HAP-1 (cell line): Measurements from ENCODE around the gene TYW5.
"Not testable (repeated sequence)": the region's sequence is repeated elsewhere in the genome, so short reads cannot be mapped to it uniquely, and the experiment has no call there.

Experiments used
- DNase-seq, 2 experiments: peaks; one replicate each; pipeline ENCODE4 v3.0.0-alpha.2; 2016 to 2020; ENCODE audit warnings: low spot score in 2 of 2
- H3K27me3 ChIP-seq: fragments of 250-450 bp; sonication (Bioruptor Pico); 2 replicates; pipeline ENCODE4 v1.5.1; 2020; ENCODE audit warnings: low read depth, mild to moderate bottlenecking, moderate library complexity
- H3K36me3 ChIP-seq: fragments of 250-450 bp; sonication (Bioruptor Pico); replicated peaks from 2 replicates; pipeline ENCODE4 v1.5.1; 2020; ENCODE audit warnings: mild to moderate bottlenecking
- H3K4me1 ChIP-seq: fragments of 250-450 bp; sonication (Bioruptor Pico); 2 replicates; pipeline ENCODE4 v1.5.1; 2020; ENCODE audit warnings: mild to moderate bottlenecking
- H3K4me3 ChIP-seq: fragments of 250-450 bp; sonication (Bioruptor Pico); 2 replicates; pipeline ENCODE4 v1.5.1; 2020; ENCODE audit warnings: mild to moderate bottlenecking, moderate library complexity
- H3K9me3 ChIP-seq: fragments of 250-450 bp; sonication (Bioruptor Pico); 2 replicates; pipeline ENCODE4 v1.5.1; 2020; ENCODE audit warnings: mild to moderate bottlenecking, moderate library complexity
- in situ Hi-C: fragments of 300-500 bp; cut with MboI; formaldehyde crosslinking; loops from 3 replicates; pipeline ENCODE4 v1.14.3; 2020; ENCODE audit warnings: low sequenced_read_pairs, inconsistent platforms, mixed read lengths

Gene TYW5

GRCh38 chr2:199926806-199927205, 28.5 kb downstream of the TYW5 start:
- Histone ChIP-seq H3K4me3 (no peak overlapping the region), H3K36me3 (peaks cover 32% of the 10 kb centered on the region)

DNA sequence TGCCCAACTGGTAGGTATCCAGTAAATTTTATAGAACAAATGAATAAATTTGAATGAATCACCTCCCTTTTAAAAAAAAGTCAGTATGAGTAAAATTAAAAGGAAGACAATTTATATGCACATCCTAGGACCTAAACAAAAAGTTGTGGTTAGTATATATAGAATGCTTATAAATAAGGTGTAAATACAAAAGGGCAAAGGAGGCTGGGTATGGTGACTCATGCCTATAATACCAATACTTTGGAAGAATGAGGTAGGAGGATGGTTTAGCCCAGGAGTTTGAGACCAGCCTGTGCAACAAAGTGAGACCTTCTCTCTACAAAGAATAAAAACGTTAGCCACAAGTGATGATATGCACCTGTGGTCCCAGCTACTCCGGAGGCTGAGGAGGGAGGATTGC, 31.4 kb downstream of the TYW5 start:
- Histone ChIP-seq H3K9me3 (no peaks in the 10 kb centered on the region), H3K27me3 (no peaks in the 10 kb centered on the region), H3K4me1 (peaks cover 36% of the 10 kb centered on the region), H3K4me3 (no peak overlapping the region), H3K36me3 (peaks cover 27% of the 10 kb centered on the region)
- in situ Hi-C loops = no loop called here
- no peak for DNase-seq

More at GRCh38 chr2:199926806-199927205, 28.5 kb downstream of the TYW5 start:
- in situ Hi-C loops = no loop called here
- Histone ChIP-seq H3K27me3 (no peaks in the 10 kb centered on the region), H3K9me3 (no peaks in the 10 kb centered on the region), H3K4me1 (peaks cover 33% of the 10 kb centered on the region)
- DNase-seq = no peak

- H3K4me1 ChIP-seq = peaks cover 25% of the 10 kb centered on the region
- in situ Hi-C loops = no loop called here
- H3K9me3 ChIP-seq = no peaks in the 10 kb centered on the region
- no peaks in the 10 kb centered on the region for H3K27me3 ChIP-seq
- no peak overlapping the region for H3K4me3 ChIP-seq
- peak in 1 of 2 experiments; percentile 50 for DNase-seq
- peaks cover 34% of the 10 kb centered on the region for H3K36me3 ChIP-seq
Measured at GRCh38 chr2:199922856-199923255, 32.4 kb downstream of the TYW5 start.

- peaks cover 6% of the 10 kb centered on the region for H3K9me3 ChIP-seq
- H3K27me3 ChIP-seq = no peaks in the 10 kb centered on the region
- peaks cover 8% of the 10 kb centered on the region for H3K4me1 ChIP-seq
- in situ Hi-C loops = no loop called here
- H3K4me3 ChIP-seq = no peak overlapping the region
- H3K36me3 ChIP-seq = peaks cover 50% of the 10 kb centered on the region
- no peak for DNase-seq
Measured at GRCh38 chr2:199916980-199917379, 38.3 kb downstream of the TYW5 start.

DNA sequence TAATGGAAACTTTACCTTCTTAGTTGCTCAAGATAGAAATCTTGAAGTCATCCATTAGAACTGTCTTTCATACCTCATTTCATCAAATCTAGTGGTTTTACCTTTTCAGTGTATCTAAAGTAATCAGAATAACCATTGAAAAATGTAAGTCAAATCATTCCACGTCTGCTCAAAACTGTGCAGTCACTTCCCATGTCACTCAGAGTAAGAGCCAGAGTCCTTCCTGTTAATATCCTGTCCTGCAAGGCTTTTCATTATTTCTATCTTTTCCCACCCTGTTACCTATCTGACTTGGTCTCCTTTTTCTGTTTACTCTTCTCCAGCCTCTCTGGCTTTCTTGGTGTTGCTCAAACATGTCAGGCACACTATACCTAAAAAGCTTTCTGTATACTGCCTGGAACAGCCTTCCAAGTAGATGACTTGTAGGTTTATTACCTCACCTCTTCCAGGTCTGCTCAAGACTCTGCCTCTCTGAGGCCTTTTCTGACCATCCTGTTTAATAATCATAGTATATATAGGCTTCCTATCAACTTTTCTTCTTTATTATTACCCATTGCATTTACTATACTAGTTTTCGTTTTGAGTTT, 40.8 kb downstream of the TYW5 start:
- Histone ChIP-seq H3K9me3 (peaks cover 6% of the 10 kb centered on the region), H3K4me3 (no peak overlapping the region), H3K27me3 (no peaks in the 10 kb centered on the region), H3K4me1 (peaks cover 8% of the 10 kb centered on the region), H3K36me3 (peaks cover 44% of the 10 kb centered on the region)
- no peak for DNase-seq
- in situ Hi-C loops = no loop called here

DNA sequence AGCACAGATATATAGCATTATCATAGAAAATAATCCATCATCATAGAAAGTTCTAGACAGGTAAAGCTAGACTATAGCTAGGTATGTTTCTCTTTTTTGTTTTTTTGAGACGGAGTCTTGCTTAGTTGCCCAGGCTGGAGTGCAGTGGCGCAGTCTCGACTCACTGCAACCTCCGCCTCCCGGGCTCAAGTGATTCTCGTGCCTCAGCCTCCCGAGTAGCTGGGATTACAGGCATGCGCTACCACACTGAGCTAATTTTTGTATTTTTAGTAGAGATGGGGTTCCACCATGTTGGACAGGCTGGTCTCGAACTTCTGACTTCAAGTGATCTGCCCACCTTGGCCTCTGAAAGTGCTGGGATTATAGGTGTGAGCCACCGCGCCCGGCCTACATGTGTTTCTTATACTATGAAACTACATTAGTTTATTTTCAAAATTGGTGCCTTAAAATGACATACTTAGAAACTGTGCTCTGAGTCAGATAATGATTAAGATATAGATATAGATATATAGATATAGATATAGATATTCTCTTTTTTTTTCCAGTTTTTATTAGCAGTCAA, 42.7 kb downstream of the TYW5 start:
- DNase-seq = peak in 1 of 2 experiments; percentile 32
- H3K27me3 ChIP-seq, H3K9me3 ChIP-seq, in situ Hi-C loops, H3K4me1 ChIP-seq: not testable (repeated sequence)
- H3K36me3 ChIP-seq = peaks cover 26% of the 10 kb centered on the region
- peak overlapping the region; percentile 97 for H3K4me3 ChIP-seq

DNA sequence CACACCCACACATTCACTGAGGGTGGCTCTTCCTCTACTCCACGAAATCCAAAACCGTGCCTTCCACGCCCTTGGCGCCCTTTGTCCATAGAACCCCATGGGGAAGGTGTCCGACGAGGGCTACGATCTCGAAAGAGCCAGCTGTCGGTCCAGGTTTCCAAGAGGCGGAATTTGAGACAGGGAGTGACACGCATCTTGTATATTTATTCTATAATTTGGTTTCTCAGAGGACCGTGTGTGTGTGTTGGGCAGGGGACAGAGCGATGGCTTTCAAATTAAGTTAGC, 43.5 kb downstream of the TYW5 start:
- in situ Hi-C loops = no loop called here
- Histone ChIP-seq H3K27me3 (no peaks in the 10 kb centered on the region), H3K9me3 (peaks cover 6% of the 10 kb centered on the region), H3K4me3 (peak overlapping the region; percentile 97), H3K4me1 (peaks cover 9% of the 10 kb centered on the region), H3K36me3 (peaks cover 18% of the 10 kb centered on the region)
- no peak for DNase-seq

DNA sequence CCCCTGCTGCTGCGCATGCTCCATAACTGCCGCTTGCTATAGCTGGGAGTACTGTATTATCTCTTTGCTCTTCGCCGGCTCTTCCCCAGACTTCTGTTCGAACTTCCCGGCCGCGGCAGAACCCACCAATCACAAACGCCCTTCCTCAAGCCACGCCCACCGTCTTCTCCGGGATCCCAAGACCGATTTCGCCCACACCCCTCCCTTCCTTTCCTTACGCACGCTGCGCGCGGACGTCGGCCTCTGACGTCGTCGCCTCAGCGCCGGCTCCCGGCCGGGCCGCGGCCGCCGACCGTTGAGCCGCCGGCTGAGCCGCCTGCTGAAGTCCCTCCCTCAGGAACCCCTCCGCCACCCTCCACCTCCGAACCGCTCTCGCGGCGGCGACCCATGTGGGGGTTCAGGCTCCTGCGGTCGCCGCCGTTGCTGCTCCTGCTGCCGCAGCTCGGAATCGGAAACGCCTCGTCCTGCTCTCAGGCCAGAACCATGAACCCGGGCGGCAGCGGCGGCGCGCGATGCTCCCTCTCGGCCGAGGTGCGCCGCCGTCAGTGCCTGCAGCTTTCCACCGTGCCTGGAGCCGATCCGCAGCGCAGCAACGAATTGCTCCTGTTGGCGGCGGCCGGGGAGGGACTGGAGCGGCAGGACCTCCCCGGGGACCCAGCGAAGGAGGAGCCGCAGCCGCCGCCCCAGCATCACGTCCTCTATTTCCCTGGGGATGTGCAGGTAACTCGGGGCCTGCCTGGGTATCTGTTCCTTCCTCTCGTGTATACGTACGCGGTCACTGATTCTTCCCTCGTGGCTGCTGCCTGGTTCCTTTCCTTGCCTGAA, 44.0 kb downstream of the TYW5 start, which contains the start of gene C2orf69:
Gene C2orf69 (plus strand): TSS at position 242 of the 825 bp plus-strand sequence. CDS start 146 bp downstream, at position 388.
- in situ Hi-C loops = no loop called here
- H3K27me3 ChIP-seq = no peaks in the 10 kb centered on the region
- peak; percentile 99 to 100 for DNase-seq
- H3K9me3 ChIP-seq = peaks cover 2% of the 10 kb centered on the region
- peaks cover 15% of the 10 kb centered on the region for H3K4me1 ChIP-seq
- H3K36me3 ChIP-seq = peaks cover 12% of the 10 kb centered on the region
- peak within 1 kb of the TSS; percentile 97 for H3K4me3 ChIP-seq

DNA sequence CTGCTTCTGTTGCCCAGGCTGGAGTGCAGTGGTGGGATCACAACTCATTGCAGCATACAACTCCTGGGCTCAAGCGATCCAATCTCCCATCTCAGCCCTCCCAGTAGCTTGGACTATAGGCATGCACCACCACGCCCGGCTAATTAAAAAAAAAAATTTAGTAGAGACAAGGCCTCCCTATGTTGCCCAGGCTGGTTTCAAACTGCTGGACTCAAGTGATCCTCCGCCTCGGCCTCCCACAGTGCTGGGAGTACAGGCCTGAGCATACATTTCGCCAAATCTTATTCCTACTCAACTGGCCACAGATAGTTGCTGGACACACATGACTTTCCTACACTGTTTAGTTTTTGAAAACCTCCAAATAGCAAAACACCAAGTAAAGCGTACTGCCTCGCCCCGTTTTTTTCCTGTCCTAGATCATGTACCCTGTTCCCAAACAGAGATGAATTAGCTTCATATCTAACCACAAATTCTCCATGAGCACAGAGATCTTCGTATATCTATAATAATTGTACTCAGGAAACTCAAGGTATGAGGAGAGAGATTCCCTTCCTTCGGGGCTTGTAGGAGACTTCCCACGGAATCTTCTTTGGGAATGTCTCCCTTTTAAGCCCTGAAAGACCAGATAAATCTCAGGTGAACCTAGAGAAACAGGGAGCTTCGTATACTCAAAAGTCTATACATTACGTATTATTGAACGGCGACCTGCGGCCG, 44.8 kb downstream of the TYW5 start:
- H3K9me3 ChIP-seq = no peaks in the 10 kb centered on the region
- H3K27me3 ChIP-seq = no peaks in the 10 kb centered on the region
- peaks cover 7% of the 10 kb centered on the region for H3K36me3 ChIP-seq
- no peak for DNase-seq
- in situ Hi-C loops = no loop called here
- H3K4me3 ChIP-seq = peak overlapping the region; percentile 6
- H3K4me1 ChIP-seq = peaks cover 16% of the 10 kb centered on the region

GRCh38 chr2:199907008-199907714, 48.1 kb downstream of the TYW5 start:
- DNase-seq = no peak
- H3K4me1 ChIP-seq = peaks cover 12% of the 10 kb centered on the region
- H3K36me3 ChIP-seq = no peaks in the 10 kb centered on the region; the same call in 1 of the 2 replicates
- in situ Hi-C loops = no loop called here
- no peaks in the 10 kb centered on the region for H3K27me3 ChIP-seq
- H3K9me3 ChIP-seq = no peaks in the 10 kb centered on the region
- H3K4me3 ChIP-seq = no peak overlapping the region

GRCh38 chr2:199903111-199903510, 52.2 kb downstream of the TYW5 start:
- no peaks in the 10 kb centered on the region for H3K9me3 ChIP-seq
- in situ Hi-C loops = no loop called here
- H3K4me3 ChIP-seq = no peak overlapping the region
- H3K4me1 ChIP-seq = peaks cover 8% of the 10 kb centered on the region
- H3K36me3 ChIP-seq = no peaks in the 10 kb centered on the region
- no peak for DNase-seq
- no peaks in the 10 kb centered on the region for H3K27me3 ChIP-seq

- Histone ChIP-seq H3K4me1 (peaks cover 8% of the 10 kb centered on the region), H3K4me3 (no peak overlapping the region), H3K36me3 (no peaks in the 10 kb centered on the region), H3K9me3 (no peaks in the 10 kb centered on the region), H3K27me3 (no peaks in the 10 kb centered on the region)
- no peak for DNase-seq
- in situ Hi-C loops = no loop called here
Measured at GRCh38 chr2:199902486-199903110, 52.7 kb downstream of the TYW5 start.

GRCh38 chr2:199901942-199902341, 53.3 kb downstream of the TYW5 start:
- H3K4me1 ChIP-seq = peaks cover 8% of the 10 kb centered on the region
- in situ Hi-C loops = no loop called here
- no peaks in the 10 kb centered on the region for H3K36me3 ChIP-seq
- no peaks in the 10 kb centered on the region for H3K27me3 ChIP-seq
- no peaks in the 10 kb centered on the region for H3K9me3 ChIP-seq
- DNase-seq = no peak
- H3K4me3 ChIP-seq = no peak overlapping the region
